HG02885 (cell line): Measurements from ENCODE around the gene TRIM25.

Source experiments
- ATAC-seq: cut with Tn5 transposase; IDR thresholded peaks from one replicate; pipeline ENCODE4 v1.9.1; 2021; ENCODE audit warnings: mild to moderate bottlenecking; ENCODE audit not compliant: unreplicated experiment, poor library complexity

Gene TRIM25

DNA sequence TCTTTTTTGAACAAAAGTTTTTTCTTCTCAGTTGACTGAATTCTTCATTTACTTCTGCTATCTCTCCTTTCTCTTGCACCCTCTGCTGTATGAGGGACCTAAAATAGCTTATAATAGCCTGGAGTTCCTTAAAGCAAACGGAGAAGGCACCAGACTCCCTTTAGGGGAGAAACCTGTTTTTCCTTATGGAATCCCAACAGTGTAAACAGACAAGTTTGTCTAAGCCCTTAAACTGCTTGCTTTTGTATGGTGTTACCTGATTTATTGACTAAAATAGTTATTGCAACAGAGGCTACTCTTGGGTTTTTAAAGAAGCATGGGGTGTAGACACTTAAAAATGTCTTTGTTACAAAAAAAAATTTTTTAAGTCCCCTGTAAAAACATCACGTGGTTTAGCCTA lies 12.9 kb upstream of the TRIM25 start:
- no peak for ATAC-seq

DNA sequence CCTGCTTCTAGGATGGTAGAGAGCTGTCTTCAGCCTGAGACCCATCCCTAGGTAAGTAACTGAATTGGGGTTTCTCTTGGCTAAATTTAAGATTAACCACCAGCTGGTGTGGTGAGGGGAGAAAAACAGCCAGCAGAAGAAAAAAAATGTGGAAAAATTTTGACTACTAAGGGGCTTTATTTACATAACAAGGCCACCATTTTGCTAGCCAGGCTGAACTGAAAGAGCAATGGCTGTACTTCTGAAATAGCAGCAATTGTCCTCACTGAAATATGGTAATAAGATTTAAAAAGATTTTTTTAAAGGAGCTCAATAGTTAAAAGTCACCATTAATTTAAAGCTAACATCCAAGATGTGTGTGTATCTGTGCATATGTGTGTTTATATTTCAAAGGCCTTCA lies 12.4 kb upstream of the TRIM25 start:
- ATAC-seq = no peak

DNA sequence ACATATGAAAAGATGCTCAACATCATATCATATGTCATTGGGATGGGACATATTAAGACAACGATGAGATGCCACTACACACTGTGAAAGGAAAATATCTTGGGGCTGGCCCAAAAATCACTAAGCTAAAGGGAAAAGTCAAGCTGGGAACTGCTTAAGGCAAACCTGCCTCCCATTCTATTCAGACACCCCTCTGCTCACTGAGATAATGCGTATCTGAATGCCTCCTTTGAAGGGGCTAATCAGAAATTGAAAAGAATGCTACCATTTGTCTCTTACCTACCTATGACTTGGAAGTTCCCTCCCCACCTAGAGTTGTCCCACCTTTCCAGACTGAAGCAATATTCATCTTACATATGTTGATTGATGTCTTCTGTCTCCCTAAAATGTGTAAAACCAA lies 11.2 kb upstream of the TRIM25 start:
- ATAC-seq = no peak

DNA sequence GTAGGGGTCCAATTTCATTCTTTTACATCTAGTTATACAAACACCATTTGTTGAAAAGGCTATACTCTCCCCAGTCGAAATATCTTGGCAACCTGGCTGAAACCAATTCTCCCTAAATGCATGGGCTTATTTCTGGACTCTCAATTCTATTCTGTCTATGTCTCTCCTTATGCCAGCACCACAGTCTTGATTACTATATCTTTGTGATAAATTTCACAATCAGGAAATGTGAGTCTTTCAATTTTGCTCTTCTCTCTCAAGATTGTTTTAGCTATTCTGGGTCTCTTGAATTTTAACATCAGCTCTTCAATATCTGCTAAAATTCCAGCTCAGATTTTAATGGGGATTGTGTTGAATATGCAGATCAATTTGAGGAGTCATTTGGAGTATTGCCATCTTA lies 5.9 kb upstream of the TRIM25 start:
- no peak for ATAC-seq

DNA sequence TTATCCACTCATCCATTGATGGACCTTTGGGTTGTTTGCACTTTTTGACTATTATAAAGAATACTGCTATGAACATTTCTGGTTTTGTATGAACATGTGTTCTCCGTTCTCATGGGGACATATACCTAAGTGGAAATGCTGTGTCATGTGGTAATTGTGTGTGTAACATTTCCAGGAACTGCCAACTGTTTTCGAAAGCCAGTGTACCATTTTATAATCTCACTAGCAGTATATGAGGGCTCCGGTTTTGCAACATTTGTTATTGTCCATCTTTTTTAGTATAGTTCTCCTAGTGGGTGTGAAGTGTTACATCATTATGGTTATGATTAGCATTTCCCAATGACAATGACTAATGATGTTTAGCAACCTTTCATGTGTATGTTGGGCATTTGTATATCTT lies 5.1 kb upstream of the TRIM25 start:
- no peak for ATAC-seq

DNA sequence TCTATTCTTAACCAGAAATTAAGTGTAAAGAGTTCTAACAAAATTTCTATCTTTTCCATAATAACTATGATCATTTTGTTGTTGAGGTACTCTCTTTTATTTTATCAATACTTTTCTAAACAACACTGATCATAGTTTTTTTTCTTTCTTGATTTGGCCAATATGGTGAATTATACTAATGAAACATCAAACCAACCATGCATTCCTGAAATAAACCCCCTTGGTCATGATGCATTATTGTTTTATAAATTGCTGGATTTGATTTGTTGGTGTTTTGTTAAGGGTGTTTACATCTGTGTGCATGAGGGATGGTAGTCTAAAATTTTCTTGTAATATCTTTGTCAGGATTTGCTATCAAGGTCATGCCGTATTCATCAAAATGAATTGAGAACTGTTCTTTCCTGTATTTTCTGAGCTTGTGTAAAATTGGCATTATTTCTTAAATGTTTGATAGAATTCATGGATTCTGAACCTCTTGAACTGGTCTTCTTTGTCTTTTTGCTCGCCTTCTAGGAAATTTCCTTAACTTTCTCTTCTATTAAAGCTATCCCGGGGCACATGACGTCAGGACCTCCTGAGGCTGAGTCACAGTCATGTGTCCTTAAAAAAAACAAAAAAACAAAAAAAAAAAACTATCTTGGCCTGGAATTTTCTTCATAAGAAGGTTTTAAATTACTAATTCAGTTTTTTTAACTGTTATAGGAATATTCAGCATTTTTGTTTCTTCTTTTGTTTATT lies 3.9 kb upstream of the TRIM25 start:
- ATAC-seq = no peak

DNA sequence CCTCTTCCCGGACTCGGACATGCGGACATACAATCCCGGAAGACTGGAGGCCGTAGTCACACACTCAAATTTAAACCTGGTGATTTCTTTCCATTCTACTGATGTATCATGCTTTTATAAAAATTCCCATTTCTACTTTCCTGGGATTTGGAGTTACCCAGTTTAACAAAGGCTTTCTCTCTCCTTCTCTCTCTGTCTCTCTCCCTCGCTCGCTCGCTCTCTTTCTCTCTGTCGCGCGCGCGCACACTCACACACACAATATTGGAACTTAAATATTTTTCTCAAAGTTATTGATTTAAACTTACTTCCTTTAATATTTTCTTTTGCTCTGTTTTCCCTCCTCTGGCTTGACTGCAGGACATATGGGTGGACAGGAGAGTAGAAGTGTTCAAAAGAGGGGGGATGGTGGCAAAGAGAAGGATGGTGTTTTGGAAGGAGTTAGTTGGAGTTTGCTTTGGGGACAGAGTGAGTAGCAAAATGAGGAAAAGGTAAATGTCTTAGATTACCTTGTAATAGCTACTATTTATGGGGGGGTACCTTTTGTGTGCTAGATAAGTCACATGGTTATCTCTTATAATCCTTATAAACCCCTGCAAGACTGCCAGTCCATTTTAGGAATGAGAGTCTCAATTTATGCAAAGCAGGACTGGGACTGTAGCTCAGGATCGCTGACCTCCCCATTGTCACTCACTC lies 878 bp upstream of the TRIM25 start:
- no peak for ATAC-seq

DNA sequence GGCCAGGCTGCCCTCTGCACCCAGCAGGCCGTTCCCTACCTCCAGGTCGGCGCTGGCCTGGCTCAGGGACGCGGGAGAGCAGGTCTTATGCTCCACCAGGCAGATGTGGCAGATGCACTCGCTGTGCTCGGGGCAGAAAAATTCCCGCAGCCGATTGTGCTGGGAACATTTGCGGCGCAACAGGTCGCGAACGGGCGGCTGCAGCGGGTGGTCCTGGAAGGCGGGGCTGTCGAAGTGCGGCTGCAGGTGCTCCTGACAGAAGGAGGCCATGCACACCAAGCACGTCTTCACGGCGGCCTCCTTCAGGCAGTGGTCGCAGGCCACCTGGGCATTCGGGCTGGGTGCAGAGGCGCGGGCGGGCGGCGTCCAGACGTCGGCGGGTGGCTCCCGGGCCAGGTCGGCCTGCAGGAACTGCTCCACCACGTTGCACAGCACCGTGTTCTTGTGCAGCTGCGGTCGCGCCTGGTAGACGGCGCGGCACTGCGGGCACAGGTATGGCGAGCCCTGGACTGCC lies 439 bp downstream of the TRIM25 start:
- ATAC-seq = peak; percentile 40

DNA sequence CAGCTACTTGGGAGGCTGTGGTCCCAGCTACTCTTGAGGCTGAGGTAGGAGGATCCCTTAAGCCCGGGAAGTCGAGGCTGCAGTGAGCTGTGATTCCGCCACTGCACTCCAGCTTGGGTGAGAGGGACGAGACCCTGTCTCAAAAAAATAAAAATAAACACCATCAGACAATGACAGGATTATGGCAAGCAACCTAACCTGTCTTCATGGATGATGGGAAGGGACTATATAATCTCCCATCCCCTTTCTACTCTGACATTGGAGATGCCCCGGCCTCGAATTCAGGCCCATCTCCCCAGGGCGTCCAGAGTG lies 893 bp downstream of the TRIM25 start:
- no peak for ATAC-seq

DNA sequence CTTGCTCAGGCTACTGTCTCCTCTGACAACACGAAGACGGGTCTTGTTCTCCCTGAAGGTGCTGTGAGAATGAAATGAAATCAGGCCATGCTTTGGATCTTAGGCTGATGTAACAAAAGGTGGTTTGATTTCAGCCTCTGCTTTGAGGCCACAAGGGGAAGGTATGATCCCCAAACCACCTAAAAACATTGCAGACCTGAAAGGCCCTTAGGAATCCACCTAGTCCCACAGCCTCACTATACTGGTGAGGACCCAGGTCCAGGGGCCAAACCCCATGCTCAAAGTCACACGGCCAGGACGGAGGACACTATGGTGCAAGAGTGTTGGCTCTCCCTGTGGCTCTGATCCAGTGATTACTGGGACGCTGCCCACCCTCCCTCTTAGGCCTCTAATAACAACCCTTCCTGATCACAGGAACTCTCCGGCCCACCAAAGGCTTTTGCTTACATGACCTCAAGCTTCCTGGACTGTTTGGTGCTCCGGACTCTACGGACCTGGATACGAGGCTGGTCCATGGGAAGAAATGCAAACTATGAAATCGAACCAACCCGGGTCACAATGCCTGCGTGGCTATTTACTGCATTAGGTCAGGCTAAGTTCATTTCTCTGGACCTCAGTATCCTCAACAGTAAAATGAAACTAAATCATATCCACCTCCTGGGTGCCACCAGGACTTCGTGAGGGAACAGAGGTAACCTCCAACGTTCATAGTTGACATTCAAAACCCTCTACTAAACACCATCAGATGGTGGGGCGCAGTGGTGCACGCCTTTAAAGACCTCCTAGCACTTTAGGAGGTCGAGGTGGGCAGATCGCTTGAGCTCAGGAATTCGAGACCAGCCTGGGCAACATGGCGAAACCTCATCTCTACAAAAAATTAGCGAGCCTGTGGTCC lies 1.5 kb downstream of the TRIM25 start:
- no peak for ATAC-seq

DNA sequence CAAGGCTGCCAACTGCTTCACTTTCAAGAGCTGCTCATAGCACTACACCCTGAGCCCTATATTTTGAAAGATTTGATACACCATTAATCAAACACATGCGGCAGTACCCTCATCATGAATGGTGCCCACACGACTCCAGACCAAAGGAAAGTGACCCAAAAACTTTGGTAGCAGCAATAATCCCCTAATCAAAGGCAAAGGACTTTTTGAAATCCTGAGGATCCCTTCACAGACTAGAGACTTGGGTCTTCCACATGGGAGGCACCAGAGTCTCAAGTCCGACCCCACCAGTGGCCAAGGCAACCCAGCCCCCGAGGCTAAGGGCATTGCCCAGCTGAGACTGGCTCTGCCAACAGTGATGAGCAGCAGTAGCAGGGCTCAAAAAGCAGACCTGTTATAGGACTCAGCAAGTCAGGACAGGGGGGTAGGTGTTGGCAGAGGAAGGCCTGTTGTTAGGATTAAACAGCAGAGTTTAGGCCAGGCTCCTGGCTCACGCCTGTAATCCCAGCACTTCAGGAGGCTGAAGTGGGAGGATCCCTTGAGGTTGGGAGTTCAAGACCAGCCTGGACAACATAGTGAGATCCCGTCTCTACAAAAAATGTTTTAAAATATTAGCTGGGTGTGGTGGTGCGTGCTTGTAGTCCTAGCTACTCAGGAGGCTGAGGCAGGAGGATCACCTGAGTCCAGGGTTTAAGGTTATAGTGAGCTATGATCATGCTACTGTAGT lies 3.2 kb downstream of the TRIM25 start:
- ATAC-seq = no peak

DNA sequence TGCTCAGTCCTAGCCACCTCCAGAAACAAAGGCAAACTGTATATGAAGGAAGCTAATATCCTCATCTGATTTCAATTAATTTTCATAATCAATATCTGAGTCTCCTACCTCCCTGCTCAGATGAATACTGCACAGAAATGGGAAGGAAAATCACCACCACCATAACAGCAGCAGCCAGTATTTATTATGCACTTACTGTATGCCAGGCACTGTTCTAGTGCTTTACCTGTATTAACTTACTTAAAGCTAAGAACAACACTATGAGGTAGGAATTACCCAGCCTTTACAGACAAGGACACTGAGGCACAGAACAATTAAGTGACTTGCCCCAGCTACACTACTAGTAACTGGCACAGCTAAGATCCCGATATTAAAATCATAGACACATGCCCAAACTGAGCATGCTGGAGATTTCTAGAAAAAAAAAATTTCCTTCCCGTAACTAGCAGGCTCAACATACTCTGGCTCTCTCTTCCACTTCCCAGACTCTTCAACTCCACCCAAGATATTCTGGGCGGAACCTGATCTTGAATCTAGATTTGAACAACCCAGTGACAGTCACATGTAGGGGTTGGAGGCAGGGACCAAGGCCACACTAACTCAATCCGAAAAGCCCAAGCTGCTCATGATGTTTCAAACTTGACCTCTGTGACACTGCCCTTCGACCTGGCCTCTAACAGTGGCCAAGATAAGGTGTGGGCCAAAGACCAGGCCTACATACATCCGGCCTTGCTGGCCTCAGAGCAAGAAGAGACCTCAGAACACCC lies 3.9 kb downstream of the TRIM25 start:
- ATAC-seq = no peak

DNA sequence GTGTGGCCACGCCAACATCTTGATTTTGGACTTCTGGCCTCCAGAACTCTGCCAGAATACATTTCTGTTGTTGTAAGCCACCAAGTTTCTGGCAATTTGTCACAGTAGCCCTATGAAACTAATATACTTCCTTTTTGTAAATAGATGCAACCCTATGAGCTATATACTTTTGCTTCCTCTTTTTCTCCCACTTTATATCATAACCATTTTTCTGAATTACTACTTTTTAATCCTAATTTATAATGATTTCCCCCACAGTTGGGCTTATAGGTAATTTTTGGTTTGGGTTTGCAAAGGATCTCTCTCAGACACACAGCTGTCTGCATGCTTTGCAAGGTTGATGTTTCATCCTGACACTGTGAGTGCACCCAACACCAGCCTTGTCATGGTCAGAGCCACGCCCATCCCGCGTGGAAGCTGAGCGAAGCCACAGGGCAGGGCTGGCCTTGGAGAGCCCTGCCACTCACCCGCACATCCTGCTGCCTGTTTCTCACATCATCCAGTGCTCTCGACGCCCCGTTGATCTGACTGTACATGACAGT lies 5.8 kb downstream of the TRIM25 start:
- peak; percentile 81 for ATAC-seq

DNA sequence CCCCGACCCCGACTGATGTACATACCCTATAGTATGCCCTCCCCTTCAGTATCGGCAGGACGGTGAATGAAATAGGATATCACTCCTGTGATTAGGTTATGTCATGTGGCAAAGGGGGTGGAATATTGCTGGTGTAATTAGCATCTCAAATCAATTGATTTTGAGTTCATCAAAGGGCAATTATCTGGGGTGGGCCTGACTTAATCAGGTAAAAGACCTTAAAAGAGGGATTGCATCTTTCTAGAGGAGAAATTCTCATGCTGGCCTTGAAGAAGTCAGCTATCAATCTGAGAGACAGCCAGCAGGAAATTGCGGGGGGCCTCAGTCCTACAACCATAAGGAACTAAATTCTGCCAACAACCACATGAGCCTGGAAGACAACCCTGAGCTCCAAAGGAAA lies 10.3 kb downstream of the TRIM25 start:
- ATAC-seq = no peak

DNA sequence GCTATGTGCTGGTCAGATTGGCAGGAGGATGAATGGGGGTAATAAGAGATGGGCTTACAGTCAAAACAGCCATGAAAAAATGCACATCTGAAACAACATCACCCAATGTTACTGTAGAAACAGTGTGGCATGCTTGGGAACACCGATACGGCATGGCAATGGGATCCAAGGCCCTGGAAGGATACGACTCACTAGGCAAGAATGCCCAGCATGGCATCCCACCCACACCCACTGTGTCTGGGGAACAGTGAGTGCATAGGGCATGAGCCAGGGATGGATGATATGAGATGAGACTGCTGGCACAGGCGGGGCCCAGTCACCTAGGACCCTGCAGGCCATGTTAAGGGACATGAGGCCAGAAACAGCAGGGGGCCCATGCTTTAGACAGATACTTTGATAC lies 11.5 kb downstream of the TRIM25 start:
- no peak for ATAC-seq

DNA sequence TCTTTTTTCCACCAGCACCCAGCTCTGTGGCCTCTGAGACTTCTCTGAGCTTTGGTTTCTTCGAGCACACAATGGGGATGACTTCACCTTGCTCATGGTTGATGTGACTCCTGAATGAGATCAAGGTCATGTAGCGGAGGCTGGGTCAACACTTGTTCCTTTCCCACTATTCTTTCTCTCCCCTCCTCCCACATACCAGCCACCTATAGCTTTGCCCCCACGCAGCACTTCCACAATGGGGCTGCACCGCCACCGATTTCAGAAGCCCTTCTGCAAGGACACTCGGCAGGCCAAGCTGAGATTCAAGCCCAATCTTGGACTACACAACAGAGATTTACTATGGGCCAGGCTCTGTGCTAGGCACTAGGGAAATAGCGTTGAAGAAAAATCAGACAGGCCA lies 14.4 kb downstream of the TRIM25 start:
- ATAC-seq = no peak

DNA sequence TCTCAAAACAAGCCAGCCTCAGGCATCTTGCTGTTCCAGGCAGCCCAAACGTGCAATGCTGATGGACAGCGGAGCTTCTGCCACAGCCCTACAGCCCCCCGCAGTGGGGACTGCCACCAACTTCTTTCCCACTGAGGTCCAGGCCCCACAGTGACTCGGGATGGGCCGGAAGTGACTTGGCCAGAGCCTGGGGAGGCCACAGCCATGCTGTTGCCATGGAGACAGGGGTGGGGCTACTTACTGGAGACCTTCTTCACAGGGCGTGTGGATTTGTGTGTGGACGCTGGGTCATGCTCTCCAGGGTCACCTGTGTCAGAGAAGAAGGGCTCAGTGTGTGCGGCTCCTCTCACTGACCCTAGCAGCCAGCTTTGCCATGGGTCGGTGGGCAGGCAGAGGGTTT lies 15.0 kb downstream of the TRIM25 start:
- ATAC-seq = no peak

DNA sequence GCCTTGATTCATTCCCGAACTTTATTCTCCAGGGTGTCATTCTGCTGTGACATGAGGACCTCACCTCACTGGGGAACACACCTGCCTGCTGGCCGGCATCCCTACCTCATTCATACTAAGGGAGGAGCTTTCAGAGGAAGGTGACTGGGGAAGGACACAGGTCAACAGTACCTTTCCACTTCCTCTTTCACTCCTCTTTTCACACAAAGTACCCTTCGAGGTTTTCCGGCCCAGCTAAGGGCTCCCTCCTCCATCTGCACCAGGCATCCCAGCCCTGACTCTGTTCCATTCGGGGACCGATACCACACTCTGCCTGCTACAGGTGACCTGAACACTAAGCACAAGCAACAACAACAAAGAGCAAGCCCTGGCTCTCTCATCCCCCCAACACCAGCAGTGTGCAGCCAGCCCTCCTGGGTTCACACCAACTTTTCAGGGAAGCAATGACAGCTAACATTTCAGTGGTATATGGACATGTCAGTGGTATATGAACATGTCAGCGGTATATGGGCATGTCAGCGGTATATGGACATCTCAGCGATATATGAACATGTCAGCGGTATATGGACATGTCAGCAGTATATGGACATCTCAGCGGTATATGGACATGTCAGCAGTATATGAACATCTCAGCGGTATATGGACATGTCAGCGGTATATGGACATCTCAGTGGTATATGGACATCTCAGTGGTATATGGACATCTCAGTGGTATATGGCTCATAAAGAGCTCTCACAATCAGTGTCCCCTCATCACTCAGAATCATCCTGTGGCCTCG lies 16.0 kb downstream of the TRIM25 start:
- peak; percentile 67 for ATAC-seq

DNA sequence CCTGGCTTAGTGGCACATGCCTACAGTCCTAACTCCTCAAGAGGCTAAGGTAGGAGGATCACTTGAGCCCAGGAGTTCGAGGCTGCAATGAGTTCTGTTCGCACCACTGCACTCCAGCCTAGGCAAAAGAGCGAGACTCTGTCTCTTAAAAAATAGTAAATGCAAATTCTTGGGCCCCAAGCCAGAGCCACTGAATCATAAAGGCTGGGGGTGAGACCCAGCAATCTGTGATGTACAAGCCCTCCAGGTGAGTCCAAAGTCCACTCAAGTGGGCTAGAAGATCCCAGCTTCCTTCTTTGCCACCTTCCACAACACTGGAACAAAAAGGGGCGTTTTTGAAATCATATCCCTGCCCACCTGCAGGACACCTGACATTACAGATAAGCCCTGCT lies 16.9 kb downstream of the TRIM25 start:
- ATAC-seq = peak; percentile 42
